HEK293T (cell line): ENCODE data around the gene CCDC86.

Experiments used
- CTCF ChIA-PET: fragments of 350-600 bp; formaldehyde crosslinking; extraction: SDS; loops from one replicate; lab custom pipeline; 2021; ENCODE audit warnings: antibody characterized with exemption, inconsistent platforms; lab: Yijun Ruan, JAX
- POLR2A ChIA-PET: fragments of 350-600 bp; formaldehyde crosslinking; extraction: SDS; loops from one replicate; lab custom pipeline; 2020; ENCODE audit warnings: antibody characterized with exemption, inconsistent platforms; lab: Yijun Ruan, JAX
- DNase-seq: peaks from one replicate; pipeline ENCODE4 v3.0.0; 2012; ENCODE audit warnings: mixed read lengths; ENCODE audit errors: extremely low spot score
- ARNT ChIP-seq: fragments of 450-650 bp; IDR thresholded peaks from 2 replicates; pipeline ENCODE4 v1.6.1; 2017; ENCODE audit warnings: mild to moderate bottlenecking
- BHLHE40 ChIP-seq: fragments of 450-650 bp; IDR thresholded peaks from 2 replicates; pipeline ENCODE4 v1.6.1; 2016; ENCODE audit warnings: mild to moderate bottlenecking, moderate library complexity, borderline replicate concordance
- CTBP1 ChIP-seq: fragments of 450-650 bp; IDR thresholded peaks from 2 replicates; pipeline ENCODE4 v1.6.1; 2016; ENCODE audit warnings: borderline replicate concordance
- ELF4 ChIP-seq: fragments of 450-650 bp; IDR thresholded peaks from 2 replicates; pipeline ENCODE4 v1.6.1; 2017; ENCODE audit warnings: antibody characterized with exemption
- FOXA1 ChIP-seq: fragments of 450-650 bp; IDR thresholded peaks from 2 replicates; pipeline ENCODE4 v1.6.1; 2016; ENCODE audit warnings: mild to moderate bottlenecking
- FOXK2 ChIP-seq: fragments of 450-650 bp; IDR thresholded peaks from 2 replicates; pipeline ENCODE4 v1.6.1; 2016; ENCODE audit warnings: mild to moderate bottlenecking
- FOXM1 ChIP-seq: fragments of 450-650 bp; IDR thresholded peaks from 2 replicates; pipeline ENCODE4 v1.6.1; 2017; ENCODE audit warnings: mild to moderate bottlenecking, borderline replicate concordance
- HDGF ChIP-seq: fragments of 450-650 bp; IDR thresholded peaks from 2 replicates; pipeline ENCODE4 v1.6.1; 2017; ENCODE audit warnings: antibody characterized with exemption, borderline replicate concordance
- L3MBTL2 ChIP-seq: fragments of 450-650 bp; conservative IDR thresholded peaks from 2 replicates; pipeline ENCODE4 v1.6.1; 2016; ENCODE audit warnings: mild to moderate bottlenecking
- LEF1 ChIP-seq: fragments of 450-650 bp; IDR thresholded peaks from 2 replicates; pipeline ENCODE4 v1.6.1; 2017; ENCODE audit warnings: mild to moderate bottlenecking, borderline replicate concordance
- NFRKB ChIP-seq: fragments of 450-650 bp; IDR thresholded peaks from 2 replicates; pipeline ENCODE4 v1.6.1; 2016; ENCODE audit warnings: mild to moderate bottlenecking, moderate library complexity
- PKNOX1 ChIP-seq: fragments of 450-650 bp; IDR thresholded peaks from 2 replicates; pipeline ENCODE4 v1.6.1; 2016
- SP1 ChIP-seq: fragments of 450-650 bp; IDR thresholded peaks from 2 replicates; pipeline ENCODE4 v1.6.1; 2017
- SUZ12 ChIP-seq: fragments of 450-650 bp; IDR thresholded peaks from 2 replicates; pipeline ENCODE4 v1.6.1; 2016; ENCODE audit warnings: mild to moderate bottlenecking
- TARDBP ChIP-seq: fragments of 450-650 bp; IDR thresholded peaks from 2 replicates; pipeline ENCODE4 v1.6.1; 2016
- ZNF384 ChIP-seq: fragments of 450-650 bp; IDR thresholded peaks from 2 replicates; pipeline ENCODE4 v1.6.1; 2016

The CCDC86 gene

GRCh38 chr11:60870733-60871377, 28.9 kb downstream of the CCDC86 start:
- CTCF ChIA-PET, result interaction anchor here (1.1 kb wide), 1 partner anchor 11 kb away, joined by 3 read pairs; no protein-coding TSS in a partner anchor
- TF ChIP-seq ZNF384 (no peak), NFRKB (no peak), BHLHE40 (no peak), FOXA1 (no peak), FOXK2 (no peak), CTBP1 (no peak), L3MBTL2 (no peak), SUZ12 (no peak), SP1 (no peak), HDGF (no peak), LEF1 (no peak), ELF4 (no peak), TARDBP (no peak), PKNOX1 (no peak)
- DNase-seq, result no peak
- POLR2A ChIA-PET, result no interaction called here

GRCh38 chr11:60871378-60872061, 29.6 kb downstream of the CCDC86 start:
- DNase-seq, result no peak
- POLR2A ChIA-PET, result no interaction called here
- CTCF ChIA-PET, result interaction anchor here (1.1 kb wide), 1 partner anchor 10 kb away, joined by 3 read pairs; no protein-coding TSS in a partner anchor
- TF ChIP-seq HDGF (no peak), ELF4 (no peak), TARDBP (no peak), BHLHE40 (no peak), ZNF384 (no peak)

GRCh38 chr11:60872124-60872960, 30.4 kb downstream of the CCDC86 start:
- DNase-seq, result no peak
- TF ChIP-seq FOXA1 (no peak), FOXK2 (no peak), CTBP1 (no peak), ZNF384 (no peak), FOXM1 (no peak), LEF1 (no peak), SUZ12 (no peak), NFRKB (no peak), L3MBTL2 (no peak), PKNOX1 (no peak), SP1 (no peak), TARDBP (no peak), ELF4 (no peak), ARNT (no peak), BHLHE40 (no peak), HDGF (no peak)
- CTCF ChIA-PET, result interaction anchor here (1.1 kb wide), 1 partner anchor 9 kb away, joined by 3 read pairs; no protein-coding TSS in a partner anchor
- POLR2A ChIA-PET, result no interaction called here

- ChIA-PET POLR2A (no interaction called here), CTCF (interaction anchor here (1.1 kb wide), 1 partner anchor 26 kb away, joined by 3 read pairs; no protein-coding TSS in a partner anchor)
- TF ChIP-seq SUZ12, result no peak
- no peak for TF ChIP-seq HDGF
- no peak for TF ChIP-seq ARNT
- TF ChIP-seq LEF1, result no peak
- TF ChIP-seq CTBP1, result no peak
- no peak for TF ChIP-seq SP1
- TF ChIP-seq ELF4, result no peak
- no peak for TF ChIP-seq NFRKB
- no peak for TF ChIP-seq L3MBTL2
- TF ChIP-seq ZNF384, result no peak
- no peak for TF ChIP-seq FOXK2
- TF ChIP-seq BHLHE40, result no peak
- no peak for DNase-seq
These were observed 31.1 kb downstream of the CCDC86 start for GRCh38 chr11:60872961-60873524.

GRCh38 chr11:60873533-60873932, 31.6 kb downstream of the CCDC86 start:
- DNase-seq, result no peak
- POLR2A ChIA-PET, result no interaction called here
- CTCF ChIA-PET, result interaction anchor here (1.1 kb wide), 1 partner anchor 26 kb away, joined by 3 read pairs; no protein-coding TSS in a partner anchor
- TF ChIP-seq LEF1 (no peak), CTBP1 (no peak), L3MBTL2 (no peak), FOXK2 (no peak), NFRKB (no peak), FOXM1 (no peak), SUZ12 (no peak), BHLHE40 (no peak), ELF4 (no peak), SP1 (no peak), FOXA1 (no peak), PKNOX1 (no peak), ARNT (no peak)
